Measurements from ENCODE around the gene SEMA3G.

SEMA3G gene

DNA sequence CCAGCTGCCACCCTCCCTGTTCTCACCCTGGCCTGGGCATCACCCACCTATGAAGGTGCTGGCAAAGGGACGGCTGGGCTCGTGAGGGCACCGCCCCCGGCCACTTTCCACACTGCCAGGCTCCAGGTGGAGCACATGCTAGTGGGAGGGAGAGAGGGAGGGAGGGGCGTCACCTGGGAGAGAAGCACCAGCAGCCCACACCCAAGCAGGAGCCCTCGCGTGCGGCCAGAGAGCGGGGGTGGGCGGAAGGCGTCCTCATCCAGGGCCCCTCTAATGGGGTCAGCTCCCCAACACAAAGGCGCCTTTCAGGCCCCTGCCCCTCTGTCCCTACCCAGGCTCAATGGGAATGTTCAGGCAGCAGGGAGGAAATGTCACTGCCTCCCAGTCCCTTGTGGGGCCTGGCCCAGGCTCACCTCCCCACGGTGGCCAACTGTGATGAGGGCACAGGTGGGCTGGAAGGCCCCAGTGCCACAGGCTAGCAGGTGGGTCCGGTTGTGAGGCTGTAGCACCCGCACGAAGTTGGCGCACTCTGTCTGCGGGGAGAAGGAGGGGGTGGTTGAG is 3.1 kb downstream of the SEMA3G start:
- H2AFZ ChIP-seq (ENCODE audit: low read length): no peak overlapping the region
- H3F3A ChIP-seq (ENCODE audit: low read depth): no peaks in the 10 kb centered on the region
- no peaks in the 10 kb centered on the region for H3K36me3 ChIP-seq (ENCODE audit: insufficient read depth, low read length)
- no peaks in the 10 kb centered on the region for H3K9me3 ChIP-seq (ENCODE audit: insufficient read depth, low read depth, low read length)
- H3K79me2 ChIP-seq (ENCODE audit: insufficient read depth, low read length): no peaks in the 10 kb centered on the region
- H3K9me2 ChIP-seq (replicated peaks; ENCODE audit: low read depth, low read length): no peaks in the 10 kb centered on the region
- no peak overlapping the region for H3K4me2 ChIP-seq (ENCODE audit: low read depth, low read length, poor library complexity, severe bottlenecking)
- no peak overlapping the region for H3K9ac ChIP-seq (ENCODE audit: low read depth, low read length, poor library complexity, severe bottlenecking)
- no peaks in the 10 kb centered on the region for H3K27me3 ChIP-seq (ENCODE audit: insufficient read depth, low read length, poor library complexity, severe bottlenecking)
- H3K4me1 ChIP-seq (ENCODE audit: insufficient read depth, low read length, poor library complexity, severe bottlenecking): peaks cover 12% of the 10 kb centered on the region
- TF ChIP-seq CTCF (conservative IDR thresholded peaks at IDR 0.05; ENCODE audit: low read length) (no peak), EZH2phosphoT487 (IDR thresholded peaks at IDR 0.05; ENCODE audit: borderline replicate concordance) (no peak)
- no peak overlapping the region for H3K4me3 ChIP-seq (ENCODE audit: low read length, poor library complexity, severe bottlenecking)
- H4K20me1 ChIP-seq (ENCODE audit: insufficient read depth, low read length, poor library complexity, severe bottlenecking): no peaks in the 10 kb centered on the region

DNA sequence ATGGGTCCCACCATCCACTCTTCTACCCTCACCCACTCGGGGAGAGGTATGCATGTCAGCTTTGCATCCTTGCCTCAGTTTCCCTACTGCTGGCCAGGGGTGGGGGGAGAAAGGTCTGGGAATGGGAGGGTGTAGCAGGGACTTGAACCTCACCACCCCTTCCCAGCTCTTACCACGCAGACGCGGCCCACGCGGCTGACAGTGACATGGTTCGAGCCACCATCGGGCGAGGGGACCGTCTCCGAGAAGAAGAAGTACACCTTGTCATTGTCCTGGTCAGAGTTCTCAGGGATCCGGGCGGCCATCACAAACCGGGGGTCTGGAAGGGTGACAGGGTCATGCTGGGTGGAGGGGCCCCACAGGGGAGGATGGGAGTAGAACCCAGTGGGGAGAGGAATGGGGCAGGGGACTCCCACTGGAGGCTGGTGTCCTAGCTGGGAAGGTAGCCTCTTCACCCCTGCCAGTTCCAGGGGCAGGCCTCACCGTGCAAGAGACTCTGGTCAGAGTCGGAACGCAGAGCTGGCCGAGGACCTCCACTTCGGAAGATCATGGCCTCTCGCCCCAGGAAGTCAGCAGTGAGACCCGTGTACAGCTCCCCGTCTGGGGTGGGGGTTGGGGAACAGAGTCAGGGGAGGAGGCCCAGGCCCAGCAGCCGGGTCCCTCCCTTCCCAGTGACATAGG is 3.7 kb downstream of the SEMA3G start:
- H3F3A ChIP-seq (ENCODE audit: low read depth): no peaks in the 10 kb centered on the region
- H3K4me3 ChIP-seq (ENCODE audit: low read length, poor library complexity, severe bottlenecking): no peak overlapping the region
- H3K36me3 ChIP-seq (ENCODE audit: insufficient read depth, low read length): no peaks in the 10 kb centered on the region
- H4K20me1 ChIP-seq (ENCODE audit: insufficient read depth, low read length, poor library complexity, severe bottlenecking): no peaks in the 10 kb centered on the region
- H3K9ac ChIP-seq (ENCODE audit: low read depth, low read length, poor library complexity, severe bottlenecking): no peak overlapping the region
- H2AFZ ChIP-seq (ENCODE audit: low read length): no peak overlapping the region
- no peaks in the 10 kb centered on the region for H3K9me2 ChIP-seq (replicated peaks; ENCODE audit: low read depth, low read length)
- TF ChIP-seq CTCF (conservative IDR thresholded peaks at IDR 0.05; ENCODE audit: low read length): no peak
- TF ChIP-seq EZH2phosphoT487 (IDR thresholded peaks at IDR 0.05; ENCODE audit: borderline replicate concordance): no peak
- no peak overlapping the region for H3K4me2 ChIP-seq (ENCODE audit: low read depth, low read length, poor library complexity, severe bottlenecking)
- no peaks in the 10 kb centered on the region for H3K79me2 ChIP-seq (ENCODE audit: insufficient read depth, low read length)
- peaks cover 12% of the 10 kb centered on the region for H3K4me1 ChIP-seq (ENCODE audit: insufficient read depth, low read length, poor library complexity, severe bottlenecking)
- H3K9me3 ChIP-seq (ENCODE audit: insufficient read depth, low read depth, low read length): no peaks in the 10 kb centered on the region
- H3K27me3 ChIP-seq (ENCODE audit: insufficient read depth, low read length, poor library complexity, severe bottlenecking): no peaks in the 10 kb centered on the region

DNA sequence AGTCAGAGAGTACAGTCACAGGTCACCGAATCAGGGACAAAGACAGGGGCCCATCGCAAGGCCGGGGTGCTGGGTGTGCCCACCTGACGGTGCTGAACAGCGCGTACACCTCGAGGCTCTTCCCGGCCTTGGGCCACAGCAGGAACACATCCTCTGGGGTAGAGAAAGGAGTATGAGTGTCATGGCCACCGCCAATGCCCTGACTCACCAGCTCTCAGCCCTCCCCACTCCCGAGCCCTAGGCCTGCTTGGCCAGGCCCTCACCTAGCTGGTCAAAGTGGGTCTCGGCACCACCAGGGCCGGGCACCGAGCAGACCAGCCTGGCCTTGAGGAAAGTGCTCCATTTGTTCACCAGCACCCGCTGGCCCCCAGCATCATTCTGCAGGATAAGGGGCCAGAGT is 4.2 kb downstream of the SEMA3G start:
- Histone ChIP-seq H3K9me2 (replicated peaks; ENCODE audit: low read depth, low read length) (no peaks in the 10 kb centered on the region), H3K4me3 (ENCODE audit: low read length, poor library complexity, severe bottlenecking) (no peak overlapping the region), H3K9ac (ENCODE audit: low read depth, low read length, poor library complexity, severe bottlenecking) (no peak overlapping the region), H4K20me1 (ENCODE audit: insufficient read depth, low read length, poor library complexity, severe bottlenecking) (no peaks in the 10 kb centered on the region), H3K27me3 (ENCODE audit: insufficient read depth, low read length, poor library complexity, severe bottlenecking) (no peaks in the 10 kb centered on the region), H2AFZ (ENCODE audit: low read length) (no peak overlapping the region), H3K36me3 (ENCODE audit: insufficient read depth, low read length) (no peaks in the 10 kb centered on the region), H3K9me3 (ENCODE audit: insufficient read depth, low read depth, low read length) (no peaks in the 10 kb centered on the region), H3F3A (ENCODE audit: low read depth) (no peaks in the 10 kb centered on the region), H3K4me1 (ENCODE audit: insufficient read depth, low read length, poor library complexity, severe bottlenecking) (peaks cover 12% of the 10 kb centered on the region), H3K79me2 (ENCODE audit: insufficient read depth, low read length) (no peaks in the 10 kb centered on the region), H3K4me2 (ENCODE audit: low read depth, low read length, poor library complexity, severe bottlenecking) (no peak overlapping the region)
- TF ChIP-seq CTCF (conservative IDR thresholded peaks at IDR 0.05; ENCODE audit: low read length) (no peak), EZH2phosphoT487 (IDR thresholded peaks at IDR 0.05; ENCODE audit: borderline replicate concordance) (no peak)

All from Loucy (cell line).